Thoracic aorta (tissue), 2 donors: ENCODE measurements around the gene ADCK1. TPM values are rescaled to one million over a fixed set of nuclear protein-coding genes. Genes with fewer than 3 reads are reported as not detected.

Experiments used
- ATAC-seq: fragments of 150-250 bp; one replicate; pipeline ENCODE4 v1.8.0; 2017; ENCODE audit warnings: low read depth; ENCODE audit not compliant: insufficient number of reproducible peaks, low FRiP score
- DNase-seq: peaks from one replicate; pipeline ENCODE4 v3.0.0-alpha.2; 2020; ENCODE audit warnings: low spot score
- H3K27ac ChIP-seq, 2 donors: fragments of 200-600 bp; sonication (generic); 1 replicate in 1 of 2; 2 replicates in 1 of 2; pipeline ENCODE4 v1.5.1; 2016; ENCODE audit warnings: mild to moderate bottlenecking in 2 of 2, moderate library complexity in 2 of 2
- H3K27me3 ChIP-seq: fragments of 200-600 bp; sonication (generic); replicated peaks from 2 replicates; pipeline ENCODE4 v1.6.0; 2016; ENCODE audit warnings: mild to moderate bottlenecking; ENCODE audit not compliant: insufficient read depth
- H3K36me3 ChIP-seq: fragments of 200-600 bp; sonication (generic); one replicate; pipeline ENCODE4 v1.5.1; 2016
- H3K4me1 ChIP-seq, 2 donors: fragments of 200-600 bp; sonication (generic); 1 replicate in 1 of 2; 2 replicates in 1 of 2; pipeline versions ENCODE4 v1.5.1 to v1.6.0; 2016; ENCODE audit warnings: low read depth in 2 of 2, mild to moderate bottlenecking in 1 of 2; ENCODE audit not compliant: control insufficient read depth in 1 of 2
- H3K4me3 ChIP-seq: fragments of 200-600 bp; sonication (generic); 2 replicates; pipeline ENCODE4 v1.5.1; 2016; ENCODE audit warnings: mild to moderate bottlenecking
- H3K9me3 ChIP-seq: fragments of 200-600 bp; sonication (generic); 2 replicates; pipeline ENCODE4 v1.5.1; 2016
- CTCF ChIP-seq: fragments of 200-600 bp; sonication (generic); IDR thresholded peaks from one replicate; pipeline ENCODE4 v1.5.1; 2019; ENCODE audit warnings: antibody characterized with exemption
- total RNA-seq, 2 donors: library from RNA; depleted of rRNA; stranded (reverse); fragments of >200 nt; gene quantifications; one replicate each; pipeline versions ENCODE4 v1.1.0 to v1.2.3, GENCODE V29; 2016

The ADCK1 gene
- total RNA-seq, 2 donors from 2014 or later = 2.2 to 11.2 TPM

- ATAC-seq (no peak), DNase-seq (no peak)
- Histone ChIP-seq H3K36me3 (no peaks in the 10 kb centered on the region), H3K27me3 (no peaks in the 10 kb centered on the region), H3K9me3 (no peaks in the 10 kb centered on the region), H3K4me1 (peaks cover 0 to 12% of the 10 kb centered on the region in 2 donors), H3K27ac (peak overlapping the region in 1 of 2 donors; percentile 45), H3K4me3 (no peak overlapping the region)
- no peak for TF ChIP-seq CTCF
Measured at GRCh38 chr14:77843651-77844050, 43.7 kb downstream of the ADCK1 start.

GRCh38 chr14:77844802-77845201 lies 44.9 kb downstream of the ADCK1 start:
- Histone ChIP-seq H3K4me3 (no peak overlapping the region), H3K4me1 (peaks cover 0 to 12% of the 10 kb centered on the region in 2 donors), H3K27ac (no peak overlapping the region), H3K27me3 (no peaks in the 10 kb centered on the region), H3K36me3 (no peaks in the 10 kb centered on the region), H3K9me3 (no peaks in the 10 kb centered on the region)
- DNase-seq = no peak
- ATAC-seq = no peak
- no peak for TF ChIP-seq CTCF

GRCh38 chr14:77848031-77848430 lies 48.1 kb downstream of the ADCK1 start:
- Histone ChIP-seq H3K9me3 (no peaks in the 10 kb centered on the region), H3K27me3 (no peaks in the 10 kb centered on the region), H3K36me3 (no peaks in the 10 kb centered on the region), H3K27ac (no peak overlapping the region), H3K4me1 (peaks cover 0 to 8% of the 10 kb centered on the region in 2 donors), H3K4me3 (no peak overlapping the region)
- ATAC-seq (no peak), DNase-seq (no peak)
- no peak for TF ChIP-seq CTCF

- Histone ChIP-seq H3K4me1 (no peaks in the 10 kb centered on the region), H3K9me3 (no peaks in the 10 kb centered on the region), H3K36me3 (no peaks in the 10 kb centered on the region), H3K27ac (no peak overlapping the region), H3K27me3 (no peaks in the 10 kb centered on the region), H3K4me3 (no peak overlapping the region)
- no peak for TF ChIP-seq CTCF
- DNase-seq (no peak), ATAC-seq (no peak)
Measured at GRCh38 chr14:77849711-77850110, 49.8 kb downstream of the ADCK1 start.

- no peak for TF ChIP-seq CTCF
- Histone ChIP-seq H3K4me3 (no peak overlapping the region), H3K9me3 (no peaks in the 10 kb centered on the region), H3K27ac (no peak overlapping the region), H3K36me3 (no peaks in the 10 kb centered on the region), H3K4me1 (no peaks in the 10 kb centered on the region), H3K27me3 (no peaks in the 10 kb centered on the region)
- no peak for ATAC-seq
- no peak for DNase-seq
Measured at GRCh38 chr14:77853919-77854318, 54.0 kb downstream of the ADCK1 start.
